G401 (cell line): ENCODE data around the gene SS18L1. TPM values are rescaled to one million over a fixed set of nuclear protein-coding genes. Genes with fewer than 3 reads are reported as not detected.
A peak's percentile ranks its signal among the peaks of the same experiment; 100 is the strongest.

Source experiments
- DNase-seq: peaks from one replicate; pipeline ENCODE4 v3.0.0-alpha.2; 2015; ENCODE audit warnings: low spot score
- in situ Hi-C: cut with HindIII; loops from 2 replicates; pipeline ENCODE4 v1.10.0; 2016; ENCODE audit warnings: low sequenced_read_pairs, mixed read lengths
- total RNA-seq: library from RNA; depleted of rRNA; stranded (reverse); fragments of >200 nt; shearing (Covaris generic); gene quantifications from 2 replicates; pipeline ENCODE4 v1.2.3, GENCODE V29; 2014

SS18L1 gene
- total RNA-seq, 1 experiment from 2014 or later = 9.6 TPM

DNA sequence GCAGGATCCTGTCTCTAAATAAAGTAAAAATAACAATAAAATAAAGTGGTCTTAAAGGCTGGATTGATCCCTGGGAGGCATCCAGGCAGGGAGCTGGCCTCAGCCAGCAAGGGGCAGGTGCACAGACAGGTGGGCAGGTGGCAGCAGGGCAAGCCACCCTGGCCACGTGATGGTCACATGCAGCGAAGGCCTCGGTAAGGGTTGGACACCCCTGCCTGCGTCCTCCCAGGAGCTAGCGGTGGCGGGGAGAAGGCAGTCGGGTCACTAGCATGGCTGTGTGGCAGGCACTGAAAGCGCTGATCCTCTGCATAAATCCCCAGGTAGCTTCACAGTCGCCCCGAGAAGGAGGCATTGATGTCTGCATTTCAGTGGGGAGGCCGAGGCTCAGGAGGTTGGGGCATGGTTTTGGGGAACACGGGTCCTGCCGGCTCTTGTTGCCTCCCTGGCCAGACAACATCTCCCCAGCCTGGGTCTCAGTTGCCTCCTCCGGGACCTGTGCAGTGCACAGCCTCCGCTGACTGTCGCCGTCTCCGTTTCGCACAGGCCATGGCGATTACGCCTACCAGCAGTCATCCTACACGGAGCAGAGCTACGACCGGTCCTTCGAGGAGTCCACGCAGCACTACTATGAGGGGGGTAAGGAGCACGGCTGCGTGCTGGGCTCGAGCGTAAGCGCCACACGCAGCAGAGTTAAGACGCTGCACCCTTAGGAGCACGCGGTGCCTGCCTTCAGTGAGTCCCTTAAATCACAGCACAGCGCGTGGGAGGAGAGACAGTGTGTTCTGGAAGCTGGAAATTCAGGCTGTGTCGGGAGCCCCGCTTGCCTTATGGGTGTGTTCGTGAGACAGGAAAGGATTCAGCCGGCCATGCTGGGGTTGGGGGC lies 21.6 kb downstream of the SS18L1 start:
- in situ Hi-C loops = no loop called here
- DNase-seq = no peak

DNA sequence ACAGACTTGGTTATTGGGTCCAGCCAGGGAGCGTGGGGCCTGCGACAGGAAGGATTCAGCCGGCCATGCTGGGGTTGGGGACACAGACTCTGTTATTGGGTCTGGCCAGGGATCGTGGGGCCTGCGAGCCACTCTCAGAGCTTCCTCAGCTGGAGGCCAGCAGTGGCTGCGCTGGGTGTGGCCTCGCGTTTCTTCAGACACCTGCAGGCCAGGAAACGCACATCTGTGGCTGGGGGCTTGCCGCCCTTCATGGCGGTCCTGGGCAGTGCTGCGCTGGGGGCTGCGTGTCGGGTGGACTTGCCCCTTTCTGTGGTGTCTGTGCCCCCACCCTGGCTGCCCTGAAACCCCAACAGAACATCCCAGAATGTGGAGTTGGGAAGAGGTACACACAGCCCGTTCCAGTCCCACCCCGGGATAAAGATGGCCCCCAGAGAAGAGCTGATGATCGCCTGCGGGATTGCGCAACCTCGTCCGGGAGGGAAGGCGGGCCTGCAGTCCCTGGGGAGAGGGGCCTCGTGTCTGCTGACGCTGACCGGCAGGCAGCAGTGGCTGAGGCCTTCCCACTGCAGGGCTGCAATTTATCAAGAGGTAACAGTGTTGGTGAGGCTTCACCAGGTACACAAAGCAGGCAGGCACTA lies 22.3 kb downstream of the SS18L1 start:
- in situ Hi-C loops = no loop called here
- no peak for DNase-seq

- DNase-seq = no peak
- in situ Hi-C loops = no loop called here
Observed at GRCh38 chr20:62167474-62167873, 23.9 kb downstream of the SS18L1 start.

DNA sequence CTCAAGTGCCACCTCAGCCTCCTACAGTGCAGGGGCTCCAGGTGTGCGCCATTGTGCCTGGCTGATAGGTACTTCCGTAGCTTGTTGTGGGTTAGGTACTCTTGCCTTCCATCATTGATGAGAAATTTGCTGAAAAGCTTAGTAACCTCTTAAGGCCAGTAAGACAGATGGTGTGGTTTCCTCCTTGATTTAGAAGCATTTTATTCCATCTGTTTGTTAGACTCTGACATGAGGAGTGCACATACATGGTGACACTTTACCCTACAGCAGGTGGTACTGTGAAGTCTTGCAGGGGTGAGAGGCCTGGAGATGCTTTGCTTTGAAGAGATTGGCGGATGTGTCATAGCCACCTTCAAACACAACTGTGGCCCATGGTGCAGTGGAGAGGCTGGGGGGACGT lies 24.5 kb downstream of the SS18L1 start:
- in situ Hi-C loops = no loop called here
- peak; percentile 71 for DNase-seq

DNA sequence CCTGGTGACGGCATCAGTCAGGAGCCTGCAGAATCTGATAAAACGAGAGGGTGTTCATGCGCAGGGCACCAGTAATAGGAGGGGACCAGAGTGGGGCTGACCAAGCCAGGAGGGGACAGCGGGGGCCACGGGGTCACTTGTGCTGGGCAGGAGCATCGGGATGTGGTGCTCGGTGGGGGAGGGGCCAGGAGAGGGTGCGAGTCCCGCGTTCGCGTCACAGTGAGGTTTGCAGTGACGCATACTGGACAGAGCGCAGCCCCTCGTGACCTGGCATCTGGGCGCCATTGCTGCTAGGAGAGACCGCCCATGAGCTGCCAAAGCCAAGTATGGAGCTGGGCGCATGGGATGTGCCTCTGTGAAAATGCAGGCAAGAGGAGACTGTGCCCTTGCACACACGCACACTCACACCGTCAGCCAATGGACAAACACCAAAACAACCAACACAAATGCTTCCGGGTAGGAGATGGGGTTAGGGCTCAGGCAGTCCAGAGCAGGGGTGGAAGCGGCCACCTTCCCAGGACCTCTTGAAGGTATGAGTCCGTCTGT lies 25.4 kb downstream of the SS18L1 start:
- in situ Hi-C loops = no loop called here
- DNase-seq = no peak

DNA sequence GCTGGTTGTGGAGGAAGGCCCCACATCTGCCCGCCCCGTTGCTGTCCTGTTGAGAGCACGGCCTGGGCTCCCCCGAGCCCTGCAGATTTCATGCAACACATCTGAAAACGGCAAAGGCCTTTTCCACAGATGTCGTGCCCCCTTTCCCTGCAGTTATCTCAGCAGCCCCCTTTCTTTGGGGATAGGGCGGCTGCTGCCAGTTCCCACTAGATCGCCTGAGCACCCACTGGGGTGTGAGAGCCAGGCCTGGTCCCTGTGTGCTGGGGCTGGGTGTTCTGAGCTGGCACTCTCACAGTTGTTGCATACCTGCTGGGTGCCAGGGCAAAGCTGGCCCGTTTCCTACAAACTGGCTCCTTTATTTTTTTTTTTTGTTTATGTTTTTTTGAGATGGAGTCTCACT lies 27.0 kb downstream of the SS18L1 start:
- DNase-seq = no peak
- in situ Hi-C loops = no loop called here

DNA sequence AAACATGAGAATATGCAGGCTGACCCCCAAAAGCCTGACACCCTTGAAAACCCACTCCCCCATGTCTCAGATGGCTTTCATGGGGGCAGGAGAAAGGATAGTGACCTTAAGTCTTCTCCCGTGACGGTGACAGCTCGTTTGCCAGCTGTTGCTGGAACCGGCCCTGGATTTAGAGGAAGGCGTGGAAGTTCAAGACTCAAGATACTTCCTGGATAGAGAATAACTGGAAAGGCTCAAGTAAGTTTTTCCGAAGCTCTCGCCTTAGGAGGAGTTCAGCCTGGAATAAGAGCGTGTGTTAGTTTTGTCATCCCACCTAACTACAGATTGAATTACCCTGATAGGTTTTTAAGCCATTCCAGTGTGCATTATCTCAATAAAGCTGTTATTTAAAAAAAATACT lies 27.7 kb downstream of the SS18L1 start:
- in situ Hi-C loops = no loop called here
- no peak for DNase-seq

- no peak for DNase-seq
Observed at GRCh38 chr20:62172666-62173065, 29.1 kb downstream of the SS18L1 start.

DNA sequence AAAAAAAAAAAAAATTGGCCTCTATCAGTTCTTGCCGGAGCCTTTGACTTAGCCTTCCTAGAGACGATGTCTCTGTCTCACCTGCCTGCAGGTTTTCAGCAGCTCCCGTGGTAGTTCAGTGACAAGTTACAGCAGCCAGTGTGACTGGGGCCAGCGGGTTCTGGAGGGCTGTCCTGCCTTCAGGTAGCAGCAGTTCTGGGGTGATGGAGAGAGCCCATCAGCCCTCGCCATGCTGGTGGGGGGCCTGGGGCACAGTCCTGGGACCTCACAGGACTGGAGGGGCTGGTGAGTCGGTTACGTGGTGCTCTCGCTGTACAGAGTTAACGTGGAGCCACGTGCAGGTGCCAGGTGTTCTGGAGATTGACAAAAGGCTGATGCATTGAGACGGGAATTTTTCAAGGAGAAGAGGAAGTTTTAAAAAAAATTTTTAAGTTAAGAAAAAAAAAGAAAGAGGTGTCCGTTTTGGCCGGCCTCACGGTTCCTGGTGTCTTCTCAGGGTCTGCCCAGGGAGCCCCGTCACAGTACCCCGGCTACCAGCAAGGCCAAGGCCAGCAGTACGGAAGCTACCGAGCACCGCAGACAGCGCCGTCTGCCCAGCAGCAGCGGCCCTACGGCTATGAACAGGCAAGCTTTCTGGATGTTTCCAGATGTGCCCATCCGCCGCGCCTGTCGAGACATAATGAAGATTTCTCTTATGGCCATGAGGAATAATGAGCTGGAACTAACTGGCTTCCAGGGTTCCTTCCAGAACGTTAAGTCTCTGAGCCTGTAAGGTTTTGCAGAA lies 30.6 kb downstream of the SS18L1 start:
- in situ Hi-C loops = no loop called here
- DNase-seq = no peak

More at GRCh38 chr20:62172666-62173065, 29.1 kb downstream of the SS18L1 start:
- in situ Hi-C loops = no loop called here

- in situ Hi-C loops = no loop called here
- no peak for DNase-seq
Observed at GRCh38 chr20:62174870-62175624, 31.5 kb downstream of the SS18L1 start.

DNA sequence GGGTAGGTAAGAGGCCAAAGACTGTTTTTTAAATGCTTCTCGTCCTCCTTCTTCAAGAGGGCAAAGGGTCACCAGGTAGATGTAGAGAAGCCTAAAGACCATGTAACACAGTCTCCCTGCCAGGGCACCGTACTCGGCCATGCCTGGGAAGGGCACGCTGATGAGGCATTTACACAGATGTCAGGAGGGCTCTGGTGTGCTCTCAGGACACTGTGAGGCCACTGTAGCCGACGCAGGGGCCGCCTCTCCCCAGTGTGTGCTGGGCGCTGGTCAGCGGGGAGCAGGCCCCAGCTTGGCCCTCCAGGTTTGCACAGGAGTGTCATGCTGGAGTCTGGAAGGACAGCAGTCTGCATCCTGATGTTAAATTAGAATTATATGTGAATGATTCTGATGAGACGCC lies 32.1 kb downstream of the SS18L1 start:
- in situ Hi-C loops = no loop called here

DNA sequence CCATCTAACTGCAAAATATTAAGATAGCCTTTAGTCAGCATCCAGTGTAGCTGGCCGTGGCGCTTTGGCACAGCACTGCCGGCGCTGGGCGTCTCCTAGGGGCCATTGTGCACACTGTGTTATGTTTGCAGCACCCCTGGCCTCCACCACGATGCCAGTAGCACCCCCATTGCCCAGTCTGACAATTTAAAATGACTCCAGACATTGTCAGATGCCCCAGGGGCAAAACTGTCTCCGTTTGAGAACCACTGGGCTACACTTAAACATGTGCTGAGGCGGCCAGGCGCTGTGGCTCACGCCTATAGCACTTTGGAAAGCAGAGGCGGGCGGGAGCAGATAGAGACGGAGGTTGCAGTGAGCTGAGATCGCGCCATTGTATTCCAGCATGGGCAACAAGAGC lies 33.3 kb downstream of the SS18L1 start:
- in situ Hi-C loops = no loop called here
- DNase-seq = no peak

More for the DNA sequence above, 32.1 kb downstream of the SS18L1 start:
- no peak for DNase-seq

GRCh38 chr20:62177307-62177706 lies 33.7 kb downstream of the SS18L1 start:
- no peak for DNase-seq

GRCh38 chr20:62178316-62179161 lies 35.0 kb downstream of the SS18L1 start:
- peak; percentile 94 for DNase-seq
- in situ Hi-C loops = no loop called here

More at GRCh38 chr20:62177307-62177706, 33.7 kb downstream of the SS18L1 start:
- in situ Hi-C loops = no loop called here

GRCh38 chr20:62179162-62179504 lies 35.6 kb downstream of the SS18L1 start:
- in situ Hi-C loops = no loop called here
- DNase-seq = no peak

DNA sequence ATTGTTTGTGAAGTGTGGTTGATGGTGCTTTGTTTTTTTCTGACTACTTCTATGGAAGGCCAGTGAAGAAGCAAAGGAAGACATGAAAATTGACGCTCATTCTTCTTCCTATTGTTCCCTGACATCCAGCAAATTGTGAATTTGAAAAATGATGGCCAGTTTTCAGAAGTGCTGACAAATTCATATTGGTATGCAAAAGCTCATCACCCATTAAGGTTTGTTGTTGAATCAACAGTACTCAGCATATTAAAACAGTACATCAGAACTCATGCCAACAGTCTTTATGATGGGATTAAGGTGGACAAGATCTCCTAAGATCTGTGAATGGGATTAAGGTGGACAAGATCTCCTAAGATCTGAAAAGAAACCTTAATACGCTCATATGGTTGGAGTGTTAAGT lies 38.2 kb downstream of the SS18L1 start:
- no peak for DNase-seq
- in situ Hi-C loops = loop anchor here (10.0 kb wide), 1 partner anchor 113 kb away; no protein-coding TSS in a partner anchor

DNA sequence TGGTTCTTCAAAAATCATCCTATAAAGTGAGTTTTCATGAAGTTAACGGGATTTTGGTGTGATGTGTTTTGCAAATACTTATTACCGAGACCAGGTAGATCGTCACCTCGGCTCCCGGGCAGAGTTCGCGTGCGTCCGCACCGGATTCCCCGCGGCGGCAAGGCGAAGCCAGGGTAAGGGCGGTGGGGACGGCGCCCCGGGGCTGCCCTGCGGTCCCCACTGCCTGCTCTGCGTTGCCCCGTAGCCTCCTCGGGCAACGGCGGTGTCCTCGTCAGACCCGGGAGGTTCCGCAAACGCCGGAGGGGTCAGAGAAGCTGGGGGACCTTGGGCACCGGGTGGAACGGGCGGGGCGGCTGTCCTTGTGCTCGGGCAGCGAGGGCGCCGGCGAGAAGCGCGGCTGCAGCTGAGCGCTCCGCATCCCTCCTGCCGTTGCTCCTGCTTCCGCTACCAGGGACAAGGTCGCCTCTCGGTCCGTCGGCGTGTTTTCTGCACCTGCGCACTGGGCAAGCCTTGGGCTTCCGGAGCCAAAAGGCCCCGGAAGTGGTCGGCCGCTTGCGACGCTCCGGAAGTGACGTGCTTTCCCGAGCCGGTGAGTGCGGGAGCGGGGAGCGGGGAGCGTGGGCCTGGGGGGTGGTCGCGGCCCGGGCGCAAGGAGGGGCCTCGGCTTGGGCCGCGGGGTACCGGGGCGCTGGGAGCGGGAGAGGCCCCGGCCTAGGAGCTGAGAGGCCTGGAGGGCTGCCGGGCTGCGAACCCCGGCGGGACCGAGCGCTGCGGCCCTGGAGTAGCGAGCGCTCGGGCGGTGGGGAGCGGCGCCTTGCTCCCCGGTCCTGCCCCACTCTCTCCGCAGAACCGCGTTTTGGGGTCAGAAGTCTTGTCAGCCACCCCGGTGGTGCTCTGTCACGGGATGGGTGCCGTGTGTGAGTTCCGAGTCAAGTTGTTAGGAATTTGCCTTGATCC lies 39.2 kb downstream of the SS18L1 start, which contains the start of gene MTG2:
Gene MTG2 (plus strand): TSS at position 560 of the 957 bp plus-strand sequence. CDS start 10,393 bp downstream, outside the sequence.
- DNase-seq = peak; percentile 94
- in situ Hi-C loops = loop anchor here (10.0 kb wide), 1 partner anchor 112 kb away; no protein-coding TSS in a partner anchor
